ENCODE measurements around the gene UNC80.

Gene UNC80

GRCh38 chr2:209973328-209973727 lies 201.7 kb downstream of the UNC80 start:
- Histone ChIP-seq H3K36me3 (ENCODE audit: control insufficient read depth in 1 of 2, insufficient read depth in 2 of 2, low read length in 2 of 2) (no peaks in the 10 kb centered on the region), H3K27me3 (ENCODE audit: low read depth, low read length) (no peaks in the 10 kb centered on the region), H3K4me3 (ENCODE audit: low read depth in 1 of 2, low read length in 2 of 2) (no peak overlapping the region), H3K4me1 (ENCODE audit: control insufficient read depth in 1 of 2, insufficient read depth in 2 of 2, low read length in 2 of 2) (no peaks in the 10 kb centered on the region), H3K27ac (ENCODE audit: low read length) (no peak overlapping the region), H3K9me3 (ENCODE audit: control insufficient read depth in 1 of 2, low read length in 2 of 2) (no peaks in the 10 kb centered on the region)

- no peaks in the 10 kb centered on the region for H3K27me3 ChIP-seq (ENCODE audit: low read depth, low read length)
- H3K4me3 ChIP-seq (ENCODE audit: low read depth in 1 of 2, low read length in 2 of 2): no peak overlapping the region
- H3K27ac ChIP-seq (ENCODE audit: low read length): no peak overlapping the region
- H3K36me3 ChIP-seq (ENCODE audit: control insufficient read depth in 1 of 2, insufficient read depth in 2 of 2, low read length in 2 of 2): no peaks in the 10 kb centered on the region
- H3K4me1 ChIP-seq (ENCODE audit: control insufficient read depth in 1 of 2, insufficient read depth in 2 of 2, low read length in 2 of 2): no peaks in the 10 kb centered on the region
- H3K9me3 ChIP-seq (ENCODE audit: control insufficient read depth in 1 of 2, low read length in 2 of 2): no peaks in the 10 kb centered on the region
Measured at GRCh38 chr2:209974576-209974975, 202.9 kb downstream of the UNC80 start.

- Histone ChIP-seq H3K4me1 (ENCODE audit: control insufficient read depth in 1 of 2, insufficient read depth in 2 of 2, low read length in 2 of 2) (no peaks in the 10 kb centered on the region), H3K27me3 (ENCODE audit: low read depth, low read length) (no peaks in the 10 kb centered on the region), H3K9me3 (ENCODE audit: control insufficient read depth in 1 of 2, low read length in 2 of 2) (no peaks in the 10 kb centered on the region), H3K27ac (ENCODE audit: low read length) (no peak overlapping the region), H3K4me3 (ENCODE audit: low read depth in 1 of 2, low read length in 2 of 2) (no peak overlapping the region), H3K36me3 (ENCODE audit: control insufficient read depth in 1 of 2, insufficient read depth in 2 of 2, low read length in 2 of 2) (no peaks in the 10 kb centered on the region)
Measured at GRCh38 chr2:209976698-209977385, 205.2 kb downstream of the UNC80 start.

GRCh38 chr2:209977386-209978239 lies 206.0 kb downstream of the UNC80 start:
- Histone ChIP-seq H3K27me3 (ENCODE audit: low read depth, low read length) (no peaks in the 10 kb centered on the region), H3K36me3 (ENCODE audit: control insufficient read depth in 1 of 2, insufficient read depth in 2 of 2, low read length in 2 of 2) (no peaks in the 10 kb centered on the region), H3K4me3 (ENCODE audit: low read depth in 1 of 2, low read length in 2 of 2) (no peak overlapping the region), H3K27ac (ENCODE audit: low read length) (no peak overlapping the region), H3K4me1 (ENCODE audit: control insufficient read depth in 1 of 2, insufficient read depth in 2 of 2, low read length in 2 of 2) (no peaks in the 10 kb centered on the region), H3K9me3 (ENCODE audit: control insufficient read depth in 1 of 2, low read length in 2 of 2) (no peaks in the 10 kb centered on the region)

GRCh38 chr2:209984291-209984690 lies 212.7 kb downstream of the UNC80 start:
- Histone ChIP-seq H3K9me3 (ENCODE audit: control insufficient read depth in 1 of 2, low read length in 2 of 2) (no peaks in the 10 kb centered on the region), H3K4me1 (ENCODE audit: control insufficient read depth in 1 of 2, insufficient read depth in 2 of 2, low read length in 2 of 2) (no peaks in the 10 kb centered on the region), H3K27ac (ENCODE audit: low read length) (no peak overlapping the region), H3K27me3 (ENCODE audit: low read depth, low read length) (no peaks in the 10 kb centered on the region), H3K36me3 (ENCODE audit: control insufficient read depth in 1 of 2, insufficient read depth in 2 of 2, low read length in 2 of 2) (no peaks in the 10 kb centered on the region), H3K4me3 (ENCODE audit: low read depth in 1 of 2, low read length in 2 of 2) (no peak overlapping the region)

DNA sequence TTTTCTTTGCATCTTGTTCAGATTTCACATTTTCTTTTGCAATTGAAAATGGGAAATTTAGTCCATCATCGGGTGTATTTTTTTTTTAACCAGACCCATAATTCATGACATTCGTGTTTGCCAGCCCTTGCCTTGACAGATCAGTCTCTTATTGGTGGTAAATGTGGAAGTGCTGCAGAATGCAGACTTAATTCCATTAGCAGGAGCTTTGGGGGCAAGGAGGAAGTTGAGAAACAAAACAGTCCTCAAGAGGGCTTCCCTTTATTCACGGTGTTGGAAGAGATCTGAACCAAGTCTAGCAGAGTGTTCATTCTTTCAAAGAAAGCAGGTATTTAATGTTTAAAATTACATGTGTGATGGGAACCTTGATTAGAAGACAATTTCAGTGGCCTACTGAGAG lies 214.2 kb downstream of the UNC80 start:
- Histone ChIP-seq H3K4me3 (ENCODE audit: low read depth in 1 of 2, low read length in 2 of 2) (no peak overlapping the region), H3K9me3 (ENCODE audit: control insufficient read depth in 1 of 2, low read length in 2 of 2) (no peaks in the 10 kb centered on the region), H3K27me3 (ENCODE audit: low read depth, low read length) (no peaks in the 10 kb centered on the region), H3K27ac (ENCODE audit: low read length) (no peak overlapping the region), H3K36me3 (ENCODE audit: control insufficient read depth in 1 of 2, insufficient read depth in 2 of 2, low read length in 2 of 2) (no peaks in the 10 kb centered on the region), H3K4me1 (ENCODE audit: control insufficient read depth in 1 of 2, insufficient read depth in 2 of 2, low read length in 2 of 2) (no peaks in the 10 kb centered on the region)

GRCh38 chr2:209986415-209986814 lies 214.8 kb downstream of the UNC80 start:
- Histone ChIP-seq H3K9me3 (ENCODE audit: control insufficient read depth in 1 of 2, low read length in 2 of 2) (no peaks in the 10 kb centered on the region), H3K36me3 (ENCODE audit: control insufficient read depth in 1 of 2, insufficient read depth in 2 of 2, low read length in 2 of 2) (no peaks in the 10 kb centered on the region), H3K27me3 (ENCODE audit: low read depth, low read length) (no peaks in the 10 kb centered on the region), H3K4me1 (ENCODE audit: control insufficient read depth in 1 of 2, insufficient read depth in 2 of 2, low read length in 2 of 2) (no peaks in the 10 kb centered on the region), H3K27ac (ENCODE audit: low read length) (no peak overlapping the region), H3K4me3 (ENCODE audit: low read depth in 1 of 2, low read length in 2 of 2) (no peak overlapping the region)

DNA sequence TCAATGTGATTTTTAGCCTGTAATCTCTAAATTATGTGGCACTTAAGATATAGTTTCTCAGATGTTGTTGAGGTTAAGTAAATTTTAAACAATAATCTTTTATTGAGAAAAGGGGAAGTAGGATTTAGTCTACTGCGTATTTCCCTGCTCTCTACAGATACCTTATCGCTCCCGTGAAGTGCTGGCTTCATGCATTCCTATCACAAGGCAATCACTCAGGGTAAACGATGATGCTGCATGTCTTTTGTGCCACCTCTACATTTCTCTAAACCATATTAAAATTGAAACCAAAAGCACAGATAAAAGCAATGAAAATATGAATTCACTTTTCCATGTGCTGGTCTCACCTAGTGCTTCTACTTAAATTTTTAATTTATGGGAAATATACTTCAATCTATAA lies 216.4 kb downstream of the UNC80 start:
- H3K9me3 ChIP-seq (ENCODE audit: control insufficient read depth in 1 of 2, low read length in 2 of 2): no peaks in the 10 kb centered on the region
- no peak overlapping the region for H3K27ac ChIP-seq (ENCODE audit: low read length)
- H3K36me3 ChIP-seq (ENCODE audit: control insufficient read depth in 1 of 2, insufficient read depth in 2 of 2, low read length in 2 of 2): no peaks in the 10 kb centered on the region
- H3K4me3 ChIP-seq (ENCODE audit: low read depth in 1 of 2, low read length in 2 of 2): no peak overlapping the region
- no peaks in the 10 kb centered on the region for H3K27me3 ChIP-seq (ENCODE audit: low read depth, low read length)
- H3K4me1 ChIP-seq (ENCODE audit: control insufficient read depth in 1 of 2, insufficient read depth in 2 of 2, low read length in 2 of 2): no peaks in the 10 kb centered on the region

DNA sequence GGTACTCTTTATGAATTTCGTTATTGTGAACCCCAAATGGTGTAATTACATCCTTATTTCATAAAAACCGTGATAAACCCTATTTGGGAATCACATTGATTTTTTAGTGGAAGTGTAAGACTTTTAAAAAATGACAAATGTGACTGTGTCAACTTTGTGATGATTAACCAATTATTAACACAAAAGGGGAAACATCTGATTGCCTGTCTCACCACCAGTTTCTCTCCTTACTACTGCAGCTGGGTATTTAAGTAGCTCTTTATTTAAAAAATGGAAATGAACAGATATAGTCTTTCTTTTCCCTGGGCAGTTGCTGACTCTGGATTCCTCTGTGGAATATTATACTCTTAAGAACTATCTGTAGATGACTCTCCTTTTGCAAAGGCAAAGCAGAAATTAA lies 219.2 kb downstream of the UNC80 start:
- no peaks in the 10 kb centered on the region for H3K36me3 ChIP-seq (ENCODE audit: control insufficient read depth in 1 of 2, insufficient read depth in 2 of 2, low read length in 2 of 2)
- no peak overlapping the region for H3K4me3 ChIP-seq (ENCODE audit: low read depth in 1 of 2, low read length in 2 of 2)
- H3K27me3 ChIP-seq (ENCODE audit: low read depth, low read length): no peaks in the 10 kb centered on the region
- H3K9me3 ChIP-seq (ENCODE audit: control insufficient read depth in 1 of 2, low read length in 2 of 2): no peaks in the 10 kb centered on the region
- no peak overlapping the region for H3K27ac ChIP-seq (ENCODE audit: low read length)
- H3K4me1 ChIP-seq (ENCODE audit: control insufficient read depth in 1 of 2, insufficient read depth in 2 of 2, low read length in 2 of 2): no peaks in the 10 kb centered on the region

- no peaks in the 10 kb centered on the region for H3K9me3 ChIP-seq (ENCODE audit: control insufficient read depth in 1 of 2, low read length in 2 of 2)
- H3K4me1 ChIP-seq (ENCODE audit: control insufficient read depth in 1 of 2, insufficient read depth in 2 of 2, low read length in 2 of 2): no peaks in the 10 kb centered on the region
- no peaks in the 10 kb centered on the region for H3K36me3 ChIP-seq (ENCODE audit: control insufficient read depth in 1 of 2, insufficient read depth in 2 of 2, low read length in 2 of 2)
- H3K27ac ChIP-seq (ENCODE audit: low read length): no peak overlapping the region
- no peak overlapping the region for H3K4me3 ChIP-seq (ENCODE audit: low read depth in 1 of 2, low read length in 2 of 2)
- no peaks in the 10 kb centered on the region for H3K27me3 ChIP-seq (ENCODE audit: low read depth, low read length)
Measured at GRCh38 chr2:209993968-209994367, 222.3 kb downstream of the UNC80 start.

DNA sequence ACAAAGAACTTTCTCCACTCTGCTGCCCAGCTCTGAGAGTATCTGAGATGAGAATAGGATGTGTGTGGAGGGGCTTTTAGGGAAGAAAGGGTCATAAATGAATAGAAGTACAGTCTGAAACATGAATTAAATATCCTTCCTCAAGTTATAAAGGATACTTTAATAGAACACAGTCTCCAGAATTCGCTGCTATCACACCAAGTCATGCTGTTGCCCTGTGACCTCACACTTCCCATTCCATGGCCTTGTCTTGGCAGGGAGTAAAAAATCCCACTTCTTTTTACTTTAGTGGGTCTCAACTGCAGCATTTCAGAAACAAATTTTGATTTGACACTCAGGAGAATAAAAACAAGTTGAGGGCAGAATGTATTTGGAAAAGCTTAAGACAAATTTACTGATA lies 227.0 kb downstream of the UNC80 start:
- no peak overlapping the region for H3K4me3 ChIP-seq (ENCODE audit: low read depth in 1 of 2, low read length in 2 of 2)
- peaks cover 0 to 7% of the 10 kb centered on the region in 2 donors for H3K4me1 ChIP-seq (ENCODE audit: control insufficient read depth in 1 of 2, insufficient read depth in 2 of 2, low read length in 2 of 2)
- H3K9me3 ChIP-seq (ENCODE audit: control insufficient read depth in 1 of 2, low read length in 2 of 2): no peaks in the 10 kb centered on the region
- H3K36me3 ChIP-seq (ENCODE audit: control insufficient read depth in 1 of 2, insufficient read depth in 2 of 2, low read length in 2 of 2): no peaks in the 10 kb centered on the region
- no peak overlapping the region for H3K27ac ChIP-seq (ENCODE audit: low read length)
- H3K27me3 ChIP-seq (ENCODE audit: low read depth, low read length): no peaks in the 10 kb centered on the region
